Upper lobe of left lung (tissue), 6 donors: ENCODE results near the gene HTR2A. TPM values are rescaled to one million over a fixed set of nuclear protein-coding genes. Genes with fewer than 3 reads are reported as not detected.

Experiments
- ATAC-seq, 2 donors: fragments of 200-7000 bp; cut with Tn5 transposase; one replicate each; pipeline ENCODE4 v1.9.1; 2022; ENCODE audit warnings: mild to moderate bottlenecking in 2 of 2, moderate library complexity in 2 of 2; ENCODE audit not compliant: low FRiP score in 2 of 2
- DNase-seq, 2 donors: peaks; one replicate each; pipeline ENCODE4 v3.0.0-alpha.2; 2019 to 2020
- H3K27ac ChIP-seq, 4 donors: fragments of 200-600 bp; sonication (generic); one replicate each; pipeline ENCODE4 v1.5.1; 2016 to 2019
- H3K27me3 ChIP-seq, 4 donors: fragments of 200-600 bp; sonication (generic); one replicate each; pipeline ENCODE4 v1.5.1; 2017 to 2019
- H3K36me3 ChIP-seq, 4 donors: fragments of 200-600 bp; sonication (generic); one replicate each; pipeline ENCODE4 v1.5.1; 2016 to 2019
- H3K4me1 ChIP-seq, 4 donors: fragments of 200-600 bp; sonication (generic); one replicate each; pipeline ENCODE4 v1.5.1; 2018 to 2019
- H3K4me3 ChIP-seq, 4 donors: fragments of 200-600 bp; sonication (generic); one replicate each; pipeline ENCODE4 v1.5.1; 2017 to 2019; ENCODE audit warnings: mild to moderate bottlenecking in 2 of 4, moderate library complexity in 1 of 4
- H3K9me3 ChIP-seq, 4 donors: fragments of 200-600 bp; sonication (generic); one replicate each; pipeline ENCODE4 v1.5.1; 2018 to 2019
- CTCF ChIP-seq, 6 experiments: fragments of 450-650 bp in 4 of 6; fragments of 200-600 bp in 2 of 6; sonication (generic) in 2 of 6; IDR thresholded peaks; one replicate each; pipeline ENCODE4 v1.5.1; 2016 to 2019; ENCODE audit warnings: antibody characterized with exemption in 6 of 6
- EP300 ChIP-seq, 4 donors: sonication (generic); formaldehyde crosslinking; IDR thresholded peaks; one replicate each; pipeline ENCODE4 v1.5.1; 2017; ENCODE audit warnings: antibody characterized with exemption in 4 of 4, control low read depth in 2 of 4
- POLR2A ChIP-seq, 4 donors: fragments of 450-650 bp; IDR thresholded peaks; one replicate each; pipeline ENCODE4 v1.5.1; 2016 to 2017; ENCODE audit warnings: antibody characterized with exemption in 4 of 4, mild to moderate bottlenecking in 2 of 4
- POLR2AphosphoS5 ChIP-seq, 2 donors: sonication (generic); formaldehyde crosslinking; IDR thresholded peaks; one replicate each; pipeline ENCODE4 v1.5.1; 2017; ENCODE audit warnings: antibody characterized with exemption in 2 of 2
- WGBS, 2 donors: methylation state at CpG; one replicate each; pipeline ENCODE4 v1.1.5; 2017 to 2018; 5-methylcytosine and 5-hydroxymethylcytosine counted together
- total RNA-seq, 6 donors: library from RNA; depleted of rRNA in 4 of 6; stranded (reverse); fragments of >200 nt in 4 of 6; gene quantifications; one replicate each; pipeline versions ENCODE4 v1.1.0 to v1.2.1, GENCODE V29; 2016 to 2021
- donor health status: DM: no; HTN: no; CAD: no; lungs with moderate emphysema.
- donor health status: DM: no; HTN: yes; CAD: no; lungs with severe emphysema.

Gene HTR2A
- total RNA-seq, 6 donors from 2014 or later: 0.15 to 0.57 (median 0.30) TPM; not detected in 3

GRCh38 chr13:46906405-46906804, 9.6 kb upstream of the HTR2A start:
- no peak for ATAC-seq
- H3K27ac ChIP-seq: no peak overlapping the region
- H3K27me3 ChIP-seq: no peaks in the 10 kb centered on the region
- TF ChIP-seq POLR2A (IDR thresholded peaks at IDR 0.05) (no peak), EP300 (IDR thresholded peaks at IDR 0.05) (no peak), POLR2AphosphoS5 (IDR thresholded peaks at IDR 0.05) (no peak), CTCF (IDR thresholded peaks at IDR 0.05) (no peak)
- H3K9me3 ChIP-seq: no peaks in the 10 kb centered on the region
- H3K4me3 ChIP-seq: no peak overlapping the region
- H3K36me3 ChIP-seq: no peaks in the 10 kb centered on the region
- no peak for DNase-seq
- no peaks in the 10 kb centered on the region for H3K4me1 ChIP-seq

- Histone ChIP-seq H3K27me3 (no peaks in the 10 kb centered on the region), H3K36me3 (no peaks in the 10 kb centered on the region), H3K4me1 (no peaks in the 10 kb centered on the region), H3K27ac (no peak overlapping the region), H3K4me3 (no peak overlapping the region), H3K9me3 (no peaks in the 10 kb centered on the region)
- TF ChIP-seq POLR2A (IDR thresholded peaks at IDR 0.05) (no peak), POLR2AphosphoS5 (IDR thresholded peaks at IDR 0.05) (no peak), CTCF (IDR thresholded peaks at IDR 0.05) (no peak), EP300 (IDR thresholded peaks at IDR 0.05) (no peak)
- ATAC-seq (no peak), DNase-seq (no peak)
- 74 to 83% methylated on average over 3 of the region's 3 CpGs for WGBS, 2 donors
Measured at GRCh38 chr13:46905249-46905648, 8.4 kb upstream of the HTR2A start.

- H3K27me3 ChIP-seq: no peaks in the 10 kb centered on the region
- ATAC-seq: no peak
- H3K9me3 ChIP-seq: no peaks in the 10 kb centered on the region
- no peaks in the 10 kb centered on the region for H3K4me1 ChIP-seq
- no peak for TF ChIP-seq EP300 (IDR thresholded peaks at IDR 0.05)
- TF ChIP-seq CTCF (IDR thresholded peaks at IDR 0.05): no peak
- TF ChIP-seq POLR2AphosphoS5 (IDR thresholded peaks at IDR 0.05): no peak
- no peak for TF ChIP-seq POLR2A (IDR thresholded peaks at IDR 0.05)
- H3K36me3 ChIP-seq: no peaks in the 10 kb centered on the region
- H3K4me3 ChIP-seq: no peak overlapping the region
- 39 to 66% methylated on average over 1 of the region's 1 CpG for WGBS, 2 donors
- H3K27ac ChIP-seq: no peak overlapping the region
- no peak for DNase-seq
Measured at GRCh38 chr13:46903748-46904147, 6.9 kb upstream of the HTR2A start.

- no peaks in the 10 kb centered on the region for H3K27me3 ChIP-seq
- H3K27ac ChIP-seq: no peak overlapping the region
- H3K4me1 ChIP-seq: peaks cover 0 to 5% (median 0%) of the 10 kb centered on the region in 4 donors
- no peak overlapping the region for H3K4me3 ChIP-seq
- TF ChIP-seq CTCF (IDR thresholded peaks at IDR 0.05): no peak
- TF ChIP-seq POLR2A (IDR thresholded peaks at IDR 0.05): no peak
- TF ChIP-seq EP300 (IDR thresholded peaks at IDR 0.05): no peak
- TF ChIP-seq POLR2AphosphoS5 (IDR thresholded peaks at IDR 0.05): no peak
- DNase-seq (no peak), ATAC-seq (no peak)
- no peaks in the 10 kb centered on the region for H3K9me3 ChIP-seq
- H3K36me3 ChIP-seq: no peaks in the 10 kb centered on the region
- WGBS, 2 donors: 81 to 91% methylated on average over 1 of the region's 1 CpG
Measured at GRCh38 chr13:46901721-46902120, 4.9 kb upstream of the HTR2A start.

GRCh38 chr13:46899801-46900200, 2.9 kb upstream of the HTR2A start:
- DNase-seq (peak in 1 of 2 donors; percentile 22), ATAC-seq (no peak)
- 93 to 94% methylated on average over 5 of the region's 5 CpGs for WGBS, 2 donors
- TF ChIP-seq EP300 (IDR thresholded peaks at IDR 0.05) (no peak), POLR2A (IDR thresholded peaks at IDR 0.05) (no peak), CTCF (IDR thresholded peaks at IDR 0.05) (no peak), POLR2AphosphoS5 (IDR thresholded peaks at IDR 0.05) (no peak)
- Histone ChIP-seq H3K27ac (no peak overlapping the region), H3K9me3 (no peaks in the 10 kb centered on the region), H3K27me3 (no peaks in the 10 kb centered on the region), H3K4me1 (peaks cover 0 to 10% (median 0%) of the 10 kb centered on the region in 4 donors), H3K4me3 (no peak overlapping the region), H3K36me3 (no peaks in the 10 kb centered on the region)
